Omental fat pad (tissue), 4 donors: ENCODE data around the gene CAVIN2. TPM values are rescaled to one million over a fixed set of nuclear protein-coding genes. Genes with fewer than 3 reads are reported as not detected.

ENCODE experiments used
- ATAC-seq: fragments of 150-250 bp; one replicate; pipeline ENCODE4 v1.9.1; 2016; ENCODE audit warnings: mild to moderate bottlenecking, moderate library complexity; ENCODE audit not compliant: low FRiP score
- DNase-seq: peaks from one replicate; pipeline ENCODE4 v3.0.0-alpha.2; 2019; ENCODE audit warnings: low spot score
- CTCF ChIP-seq, 3 donors: fragments of 450-650 bp; IDR thresholded peaks; one replicate each; pipeline ENCODE4 v1.5.1; 2016 to 2017; ENCODE audit warnings: antibody characterized with exemption in 3 of 3, mild to moderate bottlenecking in 3 of 3, moderate library complexity in 2 of 3
- total RNA-seq, 4 donors: library from RNA; depleted of rRNA; stranded (reverse); fragments of >200 nt; gene quantifications; one replicate each; pipeline ENCODE4 v1.1.0, GENCODE V29; 2016

The CAVIN2 gene
- total RNA-seq, 4 donors from 2014 or later = 45.3 to 194 (median 64.2) TPM

- TF ChIP-seq CTCF (IDR thresholded peaks at IDR 0.05) = no peak
- ATAC-seq (no peak), DNase-seq (no peak)
Observed at GRCh38 chr2:191888400-191889166, 41.7 kb upstream of the CAVIN2 start.

GRCh38 chr2:191885650-191886049 is 38.8 kb upstream of the CAVIN2 start:
- TF ChIP-seq CTCF (IDR thresholded peaks at IDR 0.05) = no peak
- DNase-seq (no peak), ATAC-seq (no peak)

- DNase-seq = no peak
- no peak for TF ChIP-seq CTCF (IDR thresholded peaks at IDR 0.05)
- peak; percentile 39 for ATAC-seq
Observed at GRCh38 chr2:191885098-191885497, 38.2 kb upstream of the CAVIN2 start.

- no peak for ATAC-seq
- TF ChIP-seq CTCF (IDR thresholded peaks at IDR 0.05) = no peak
- no peak for DNase-seq
Observed at GRCh38 chr2:191881982-191882816, 35.3 kb upstream of the CAVIN2 start.

- DNase-seq (no peak), ATAC-seq (peak; percentile 74)
- no peak for TF ChIP-seq CTCF (IDR thresholded peaks at IDR 0.05)
Observed at GRCh38 chr2:191878548-191879279, 31.8 kb upstream of the CAVIN2 start.

GRCh38 chr2:191877875-191878274 is 31.0 kb upstream of the CAVIN2 start:
- ATAC-seq (no peak), DNase-seq (no peak)
- no peak for TF ChIP-seq CTCF (IDR thresholded peaks at IDR 0.05)
